HG03354 (cell line): Measurements from ENCODE around the gene DGKD.

Experiments
- ATAC-seq: cut with Tn5 transposase; IDR thresholded peaks from one replicate; pipeline ENCODE4 v1.9.1; 2021; ENCODE audit warnings: mild to moderate bottlenecking; ENCODE audit not compliant: unreplicated experiment, poor library complexity, severe bottlenecking

The DGKD gene

GRCh38 chr2:233451950-233452349 is 97.7 kb downstream of the DGKD start:
- no peak for ATAC-seq

DNA sequence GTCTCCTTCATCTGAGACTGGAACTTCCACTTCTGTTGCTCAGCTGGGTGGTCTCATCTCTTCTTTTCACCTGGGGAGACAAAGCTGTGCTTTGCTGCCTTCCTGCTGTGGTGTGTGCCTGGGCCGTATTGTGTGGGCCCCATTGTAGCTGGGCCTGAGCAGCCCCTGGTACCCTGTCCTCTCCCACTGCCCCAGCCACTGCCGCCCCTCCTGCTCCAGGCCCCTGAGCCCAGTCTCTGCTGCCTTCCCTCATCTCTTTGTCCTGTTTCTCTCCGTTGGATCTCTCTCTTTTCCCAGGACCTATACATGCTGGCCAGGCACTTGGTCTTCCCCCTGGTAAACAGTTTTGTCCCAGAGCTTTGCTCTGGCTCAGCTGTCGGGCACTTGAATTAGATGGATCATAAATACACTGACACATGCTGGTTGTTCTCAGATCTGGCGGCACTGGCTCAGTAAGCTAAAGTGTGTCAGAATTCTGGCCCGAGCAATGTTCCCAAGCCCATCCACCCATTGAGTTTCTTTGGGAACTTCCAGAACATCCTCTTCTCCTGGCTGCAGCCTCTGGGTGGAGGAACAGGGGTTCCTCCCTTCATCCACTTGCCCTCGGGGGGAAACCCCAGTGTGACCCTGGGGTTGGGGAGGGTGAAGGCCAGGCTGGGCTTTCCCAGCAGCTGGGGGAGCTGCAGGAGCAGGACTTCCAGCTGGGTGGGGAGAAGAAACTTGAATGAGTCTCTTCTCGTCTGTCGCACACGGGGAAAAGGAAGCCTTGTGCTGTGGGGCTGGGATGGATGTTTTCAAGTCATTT is 99.0 kb downstream of the DGKD start:
- no peak for ATAC-seq

DNA sequence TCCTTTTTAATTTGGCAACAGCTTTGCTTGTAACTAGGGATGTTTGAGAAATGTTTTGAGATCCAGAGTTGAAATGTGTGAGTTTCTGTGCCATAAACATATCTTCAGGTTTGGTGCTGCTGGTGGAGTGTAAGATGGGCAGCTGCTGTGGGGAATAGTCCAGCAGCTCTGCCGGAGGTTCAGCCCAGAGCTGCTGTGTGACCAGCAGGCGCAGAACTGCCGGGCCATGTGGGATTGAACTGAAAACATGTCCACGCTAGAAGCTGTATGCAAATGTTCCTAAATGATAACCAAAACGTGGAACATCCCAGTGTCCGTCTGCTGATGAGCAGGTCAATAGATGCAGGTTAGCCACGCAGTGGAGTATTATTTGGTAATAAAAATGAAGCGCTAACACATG is 99.6 kb downstream of the DGKD start:
- no peak for ATAC-seq

DNA sequence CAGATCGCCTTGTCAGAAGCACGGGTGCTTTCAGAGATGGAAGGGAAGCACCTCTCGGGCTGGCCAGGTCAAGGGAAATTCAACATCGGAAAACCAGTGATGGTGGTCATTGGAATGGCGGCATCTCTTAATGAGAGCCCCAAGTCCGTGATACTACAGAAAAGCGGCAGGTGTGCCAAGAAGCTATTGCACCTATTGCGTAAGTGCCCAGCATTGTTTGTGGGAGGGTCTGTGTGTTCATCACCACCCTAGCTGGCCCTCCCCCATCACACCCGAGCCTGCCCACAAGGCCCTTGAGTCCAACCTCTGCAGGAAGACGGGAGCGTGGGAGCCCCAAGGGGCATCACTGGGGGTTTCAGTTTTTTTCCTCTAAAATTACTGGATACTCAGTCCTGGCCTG is 100.7 kb downstream of the DGKD start:
- no peak for ATAC-seq

DNA sequence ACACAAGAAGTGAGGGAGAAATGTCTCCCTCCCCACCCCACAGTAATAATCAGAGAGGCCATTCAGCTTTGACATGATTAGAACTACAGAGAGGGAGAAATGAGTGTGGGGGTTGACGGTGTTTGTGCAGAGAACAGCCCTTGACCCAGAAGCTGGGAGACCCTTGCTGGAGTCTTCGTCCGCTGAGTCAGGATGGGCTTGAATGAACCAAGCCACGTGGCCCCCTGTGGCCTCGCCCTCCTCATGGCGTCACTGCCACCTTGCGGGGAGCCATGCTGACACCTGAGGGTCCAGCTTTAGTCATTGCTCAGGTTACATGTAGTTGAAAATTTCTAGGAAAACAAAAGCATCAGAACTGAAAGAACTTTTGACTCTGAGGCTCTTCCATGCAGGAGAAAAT is 101.2 kb downstream of the DGKD start:
- no peak for ATAC-seq

- ATAC-seq: no peak
Observed at GRCh38 chr2:233456111-233456510, 101.8 kb downstream of the DGKD start.

- ATAC-seq: no peak
Observed at GRCh38 chr2:233456934-233457333, 102.6 kb downstream of the DGKD start.

- ATAC-seq: no peak
Observed at GRCh38 chr2:233457356-233457755, 103.1 kb downstream of the DGKD start.

- no peak for ATAC-seq
Observed at GRCh38 chr2:233458031-233458610, 103.8 kb downstream of the DGKD start.

DNA sequence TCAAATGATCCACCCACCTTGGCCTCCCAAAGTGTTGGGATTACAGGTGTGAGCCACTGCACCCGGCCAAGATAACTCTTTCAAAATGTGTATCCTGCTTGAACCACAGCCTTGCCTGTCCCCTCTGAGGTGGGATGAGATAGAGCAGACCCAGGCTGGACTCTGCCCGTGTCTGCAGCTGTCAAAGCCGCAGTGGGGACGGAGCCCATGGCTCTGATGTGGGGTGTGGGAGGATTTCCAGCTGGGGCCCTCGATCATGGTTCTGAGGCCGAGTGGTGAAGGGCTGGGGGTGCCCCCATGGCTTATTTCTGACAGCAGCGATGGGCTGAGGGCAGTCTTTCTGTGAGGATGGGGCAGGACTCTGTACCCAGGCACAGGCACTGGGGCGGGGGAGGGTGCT is 104.5 kb downstream of the DGKD start:
- ATAC-seq: no peak

GRCh38 chr2:233459426-233459825 is 105.1 kb downstream of the DGKD start:
- no peak for ATAC-seq

DNA sequence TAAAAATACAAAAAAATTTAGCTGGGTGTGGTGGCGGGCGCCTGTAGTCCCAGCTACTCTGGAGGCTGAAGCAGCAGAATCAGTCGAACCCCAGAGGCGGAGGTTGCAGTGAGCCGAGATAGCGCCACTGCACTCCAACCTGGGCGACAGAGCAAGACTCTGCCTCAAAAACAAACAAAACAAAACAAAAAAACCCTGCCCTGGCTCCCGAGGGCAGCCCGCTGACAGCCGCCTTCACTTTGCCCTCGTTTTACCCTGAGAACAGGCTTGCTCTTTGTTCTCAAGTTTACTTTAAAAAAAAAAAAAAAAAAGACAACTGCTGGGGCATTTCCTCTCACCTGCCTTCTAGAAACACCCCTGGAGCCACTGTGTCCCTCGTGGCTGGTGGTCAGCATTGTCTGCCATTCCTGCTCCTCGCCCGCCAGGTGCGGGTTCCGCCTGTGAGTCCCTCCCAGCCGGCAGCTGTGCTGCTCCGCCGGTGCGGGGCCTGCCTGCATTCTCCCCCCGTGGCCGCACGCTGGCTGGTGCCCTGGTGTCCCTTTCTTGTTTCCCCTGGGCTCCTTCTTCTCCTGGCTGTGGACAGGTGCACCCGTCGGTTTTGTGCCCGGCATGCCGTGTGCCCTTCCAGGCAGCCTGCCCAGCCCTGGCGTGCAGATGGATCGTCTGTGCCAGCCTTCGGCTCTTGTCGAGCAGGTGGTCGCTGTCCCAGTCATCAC is 106.6 kb downstream of the DGKD start:
- ATAC-seq: no peak

- no peak for ATAC-seq
Observed at GRCh38 chr2:233461481-233461891, 107.2 kb downstream of the DGKD start.

DNA sequence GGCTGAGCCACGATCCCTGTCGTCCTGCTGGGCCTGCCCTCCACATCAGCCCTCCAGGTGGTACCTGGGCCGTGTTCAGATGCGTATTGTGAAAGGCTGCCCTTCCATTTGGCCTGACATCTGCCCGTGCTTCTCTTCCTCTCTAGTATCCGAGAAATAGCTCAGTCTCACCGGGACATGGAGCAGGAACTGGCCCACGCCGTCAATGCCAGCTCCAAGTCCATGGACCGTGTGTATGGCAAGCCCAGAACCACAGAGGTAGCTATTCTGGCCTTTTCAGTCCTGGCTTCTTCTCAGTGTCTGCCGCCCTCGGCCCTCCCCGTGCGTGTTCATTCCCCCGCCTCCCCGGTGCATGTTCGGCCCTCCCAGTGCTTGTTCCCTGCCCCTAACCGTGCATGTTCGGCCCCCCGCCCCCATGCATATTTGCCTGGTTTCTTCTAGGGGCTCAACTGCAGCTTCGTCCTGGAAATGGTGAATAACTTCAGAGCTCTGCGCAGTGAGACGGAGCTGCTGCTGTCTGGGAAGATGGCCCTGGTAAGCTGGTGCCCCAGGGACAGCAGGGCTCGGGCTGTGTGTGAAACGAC is 108.0 kb downstream of the DGKD start:
- ATAC-seq: no peak

DNA sequence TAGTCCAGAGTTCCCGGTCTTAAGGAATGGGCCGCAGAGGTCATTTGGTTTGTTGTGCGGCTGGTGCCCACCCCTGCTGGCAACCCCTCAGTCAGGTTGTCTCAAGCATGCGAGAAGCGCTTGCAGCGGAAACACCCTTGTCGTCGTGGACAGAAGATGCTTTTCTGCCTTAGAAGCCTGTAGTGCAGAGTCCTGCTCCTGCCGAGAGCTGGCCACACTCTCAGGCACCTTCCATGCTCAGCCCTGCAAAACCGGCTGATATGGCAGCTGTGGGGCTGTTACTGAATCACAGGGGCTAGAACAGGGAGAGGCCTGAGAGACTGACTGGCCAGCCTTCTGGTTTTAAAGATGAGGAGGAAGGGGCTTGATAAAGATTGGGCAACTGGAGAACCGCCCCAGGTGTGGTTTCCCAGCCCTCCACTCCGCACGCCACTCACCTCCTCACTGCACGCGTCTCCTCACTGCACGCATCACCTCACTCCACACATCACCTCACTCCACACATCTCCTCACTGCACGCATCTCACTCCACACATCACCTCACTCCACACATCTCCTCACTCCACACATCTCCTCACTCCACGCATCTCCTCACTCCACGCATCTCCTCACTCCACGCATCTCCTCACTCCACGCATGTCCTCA is 108.7 kb downstream of the DGKD start:
- no peak for ATAC-seq

GRCh38 chr2:233463586-233463985 is 109.3 kb downstream of the DGKD start:
- no peak for ATAC-seq

DNA sequence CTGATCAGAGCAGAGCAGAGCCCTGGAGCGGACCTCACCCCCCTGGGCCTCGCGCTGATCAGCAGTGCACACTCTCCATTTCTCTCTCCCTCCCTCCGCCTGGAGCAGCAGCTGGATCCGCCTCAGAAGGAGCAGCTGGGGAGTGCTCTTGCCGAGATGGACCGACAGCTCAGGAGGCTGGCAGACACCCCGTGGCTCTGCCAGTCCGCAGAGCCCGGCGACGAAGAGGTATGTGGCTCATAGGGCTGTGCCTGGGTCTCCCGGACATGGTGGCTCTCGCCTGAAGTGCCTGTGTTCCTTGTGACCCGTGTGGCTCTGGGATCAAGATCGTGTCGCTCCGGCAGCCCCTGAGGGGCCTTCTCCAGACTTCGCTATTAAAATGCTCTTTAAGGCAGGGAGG is 109.8 kb downstream of the DGKD start:
- ATAC-seq: no peak

DNA sequence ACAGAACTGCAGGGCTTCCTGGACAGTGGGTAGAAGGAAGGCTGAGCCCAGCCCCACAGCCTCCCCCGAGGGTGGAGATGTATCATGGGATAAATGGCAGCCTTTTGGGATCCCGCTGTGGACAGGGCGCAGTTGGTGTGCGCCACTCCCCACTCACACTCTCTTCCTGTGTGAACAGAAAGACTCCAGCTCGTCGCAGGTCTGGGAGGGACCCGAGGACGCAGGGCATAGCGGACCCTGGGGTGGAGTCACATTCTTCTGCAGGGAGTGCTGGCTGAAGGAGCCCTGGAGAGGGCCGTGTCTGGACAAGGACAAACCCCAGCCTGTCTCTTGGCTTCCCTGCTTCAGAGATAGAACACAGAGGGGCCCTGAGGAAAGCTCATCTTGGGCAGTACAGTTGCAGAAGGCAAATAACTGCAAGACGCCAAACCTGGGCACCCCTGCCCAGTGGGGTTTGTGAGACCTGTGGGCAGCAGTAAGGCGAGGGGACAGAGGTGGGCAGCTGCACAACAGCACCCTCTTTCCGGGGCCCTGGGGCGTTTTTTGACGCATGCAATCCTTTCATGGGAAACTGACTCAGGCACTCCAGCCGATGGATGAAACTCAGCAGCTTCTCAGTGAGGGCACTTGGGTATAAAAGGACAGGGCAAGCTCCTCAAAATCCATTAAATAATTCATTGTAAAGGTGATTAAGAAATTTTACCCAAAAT is 110.4 kb downstream of the DGKD start:
- ATAC-seq: no peak

DNA sequence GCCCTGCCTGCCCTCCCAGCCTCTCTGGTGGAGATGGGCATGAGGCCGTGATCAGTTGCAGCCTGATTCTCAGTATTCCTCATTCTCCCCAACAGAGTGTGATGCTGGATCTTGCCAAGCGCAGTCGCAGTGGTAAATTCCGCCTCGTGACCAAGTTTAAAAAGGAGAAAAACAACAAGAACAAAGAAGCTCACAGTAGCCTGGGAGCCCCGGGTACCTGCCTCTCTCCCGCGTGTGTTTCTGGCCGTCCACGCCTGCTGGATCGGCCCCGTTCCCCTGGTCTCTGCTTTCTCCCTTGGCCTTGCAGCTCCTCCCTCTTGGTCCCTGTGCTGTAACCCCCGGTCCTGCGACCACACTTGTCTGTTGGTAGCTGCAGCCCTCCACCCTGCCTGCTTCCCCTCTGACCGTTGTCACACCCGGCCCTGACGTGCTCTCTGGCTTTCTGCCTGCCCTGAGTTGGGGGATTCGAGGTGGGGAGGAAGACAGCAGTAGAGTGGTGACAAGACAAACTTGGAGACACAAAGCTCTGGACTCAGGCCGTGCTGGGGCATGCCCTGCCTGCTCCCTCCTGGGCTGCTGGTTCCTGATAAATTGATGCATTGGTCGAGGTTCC is 112.8 kb downstream of the DGKD start:
- ATAC-seq: no peak
